ENCODE data around the gene SEBOX.

Gene SEBOX

GRCh38 chr17:28390984-28391383 lies 26.0 kb upstream of the SEBOX start:
- Histone ChIP-seq H3K27ac (ENCODE audit: extremely low read depth, low read depth, low read length) (no peak overlapping the region), H3K4me1 (ENCODE audit: control insufficient read depth, insufficient read depth, low read length) (no peaks in the 10 kb centered on the region), H3K4me3 (ENCODE audit: low read depth, low read length) (no peak overlapping the region), H3K9me3 (ENCODE audit: control insufficient read depth, insufficient read depth, low read depth, low read length) (no peaks in the 10 kb centered on the region), H3K36me3 (ENCODE audit: control insufficient read depth in 2 of 2, insufficient read depth in 1 of 2, low read length in 2 of 2) (peaks cover 52 to 65% of the 10 kb centered on the region in 2 experiments)
- no peak for TF ChIP-seq ZNF404 (tag by site-specific recombination; IDR thresholded peaks at IDR 0.05)
- TF ChIP-seq ZBTB10 (tag by site-specific recombination; IDR thresholded peaks at IDR 0.05), result no peak
- TF ChIP-seq ZNF112 (tag by site-specific recombination; IDR thresholded peaks at IDR 0.05), result peak; percentile 99
- TF ChIP-seq ZBTB26 (tag by site-specific recombination; optimal IDR thresholded peaks at IDR 0.05), result no peak
- no peak for TF ChIP-seq ZFHX2 (tag by site-specific recombination; conservative IDR thresholded peaks at IDR 0.05)
- CTCF ChIA-PET, result interaction anchor here (0.7 to 0.9 kb wide), 2 partner anchors 25 to 153 kb away, joined by 4 to 5 read pairs; no protein-coding TSS in a partner anchor
- POLR2A ChIA-PET, result interaction anchor here (1.0 to 1.3 kb wide), 2 partner anchors 14 to 55 kb away, joined by 4 to 11 read pairs; partner anchors contain the start of gene TNFAIP1

- Histone ChIP-seq H3K4me1 (ENCODE audit: control insufficient read depth, insufficient read depth, low read length) (no peaks in the 10 kb centered on the region), H3K9me3 (ENCODE audit: control insufficient read depth, insufficient read depth, low read depth, low read length) (no peaks in the 10 kb centered on the region), H3K27ac (ENCODE audit: extremely low read depth, low read depth, low read length) (no peak overlapping the region), H3K36me3 (ENCODE audit: control insufficient read depth in 2 of 2, insufficient read depth in 1 of 2, low read length in 2 of 2) (peaks cover 56 to 61% of the 10 kb centered on the region in 2 experiments), H3K4me3 (ENCODE audit: low read depth, low read length) (no peak overlapping the region)
- ChIA-PET CTCF (no interaction called here), POLR2A (interaction anchor here (1.0 kb wide), 1 partner anchor 55 kb away, joined by 4 read pairs; the partner anchor contains the start of gene TNFAIP1)
- no peak for TF ChIP-seq ZSCAN5A (tag by site-specific recombination; IDR thresholded peaks at IDR 0.05)
- TF ChIP-seq ZNF555 (tag by site-specific recombination; conservative IDR thresholded peaks at IDR 0.05), result no peak
- TF ChIP-seq ZNF169 (tag by site-specific recombination; IDR thresholded peaks at IDR 0.05), result no peak
- TF ChIP-seq ZNF140 (tag by site-specific recombination; IDR thresholded peaks at IDR 0.05), result no peak
- TF ChIP-seq GFI1B (tag by site-specific recombination; IDR thresholded peaks at IDR 0.05), result no peak
- no peak for TF ChIP-seq ZNF292 (tag by site-specific recombination; IDR thresholded peaks at IDR 0.05; ENCODE audit: borderline replicate concordance, low read depth)
- no peak for TF ChIP-seq PRDM10 (tag by site-specific recombination; IDR thresholded peaks at IDR 0.05)
- no peak for TF ChIP-seq ZFHX2 (tag by site-specific recombination; conservative IDR thresholded peaks at IDR 0.05)
- TF ChIP-seq MYNN (tag by site-specific recombination; IDR thresholded peaks at IDR 0.05; ENCODE audit: borderline replicate concordance), result no peak
- no peak for TF ChIP-seq ZNF354C (tag by site-specific recombination; IDR thresholded peaks at IDR 0.05; ENCODE audit: borderline replicate concordance, low read depth)
- no peak for TF ChIP-seq ZNF704 (tag by site-specific recombination; IDR thresholded peaks at IDR 0.05)
- TF ChIP-seq OVOL3 (tag by site-specific recombination; IDR thresholded peaks at IDR 0.05), result no peak
- no peak for TF ChIP-seq BCL11A (tag by site-specific recombination; IDR thresholded peaks at IDR 0.05; ENCODE audit: low read depth)
- no peak for TF ChIP-seq ZNF658 (tag by site-specific recombination; IDR thresholded peaks at IDR 0.05)
- no peak for TF ChIP-seq KLF9 (tag by site-specific recombination; IDR thresholded peaks at IDR 0.05; ENCODE audit: low read depth)
These were observed 25.6 kb upstream of the SEBOX start for GRCh38 chr17:28390563-28390962.

Measured in HEK293 (cell line).